Measurements from ENCODE around the gene TPSG1. TPM values are rescaled to one million over a fixed set of nuclear protein-coding genes. Genes with fewer than 3 reads are reported as not detected.
"Not testable (repeated sequence)": the region's sequence is repeated elsewhere in the genome, so short reads cannot be mapped to it uniquely, and the experiment has no call there.

The TPSG1 gene
- total RNA-seq, 1 experiment from 2014 or later: not detected

- no peak overlapping the region for H3K27ac ChIP-seq (ENCODE audit: low read depth, low read length, poor library complexity, severe bottlenecking)
- intact Hi-C loops (cut with micrococcal nuclease; ENCODE audit: unreplicated experiment): no loop called here
- POLR2A ChIA-PET (ENCODE audit: low non-redundant PET): no interaction called here
- TF ChIP-seq CTCF (conservative IDR thresholded peaks at IDR 0.05; ENCODE audit: low read depth, low read length) (no peak), EZH2 (IDR thresholded peaks at IDR 0.05; ENCODE audit: borderline replicate concordance, low read depth, low read length, poor library complexity, severe bottlenecking) (no peak)
- DNase-seq (ENCODE audit: low spot score): no peak
- no peaks in the 10 kb centered on the region for H3K36me3 ChIP-seq (ENCODE audit: insufficient read depth, low read length, poor library complexity, severe bottlenecking)
- CTCF ChIA-PET: no interaction called here
- no peaks in the 10 kb centered on the region for H3K9me3 ChIP-seq (ENCODE audit: low read depth, low read length, poor library complexity, severe bottlenecking)
- peaks cover 10% of the 10 kb centered on the region for H3K4me1 ChIP-seq (ENCODE audit: insufficient read depth, low read length, poor library complexity, severe bottlenecking)
- H3K4me3 ChIP-seq (ENCODE audit: low read depth, low read length, poor library complexity, severe bottlenecking): no peak overlapping the region
- H3K27me3 ChIP-seq (replicated peaks; ENCODE audit: insufficient read depth, low read depth, low read length, poor library complexity): no peaks in the 10 kb centered on the region
- BruUV-seq (replicated peaks): no TSS peak
Observed at GRCh38 chr16:1189455-1189854, 35.6 kb downstream of the TPSG1 start.

- ChIA-PET POLR2A (ENCODE audit: low non-redundant PET) (no interaction called here), CTCF (interaction anchor here (0.6 kb wide), 1 partner anchor 431 kb away, joined by 5 read pairs; no protein-coding TSS in a partner anchor)
- peak; percentile 59 for DNase-seq (ENCODE audit: low spot score)
- no peak overlapping the region for H3K4me3 ChIP-seq (ENCODE audit: low read depth, low read length, poor library complexity, severe bottlenecking)
- H3K4me1 ChIP-seq (ENCODE audit: insufficient read depth, low read length, poor library complexity, severe bottlenecking): peaks cover 8% of the 10 kb centered on the region
- TF ChIP-seq EZH2 (IDR thresholded peaks at IDR 0.05; ENCODE audit: borderline replicate concordance, low read depth, low read length, poor library complexity, severe bottlenecking) (no peak), CTCF (conservative IDR thresholded peaks at IDR 0.05; ENCODE audit: low read depth, low read length) (no peak)
- H3K9me3 ChIP-seq (ENCODE audit: low read depth, low read length, poor library complexity, severe bottlenecking): no peaks in the 10 kb centered on the region
- H3K27ac ChIP-seq (ENCODE audit: low read depth, low read length, poor library complexity, severe bottlenecking): no peak overlapping the region
- no peaks in the 10 kb centered on the region for H3K27me3 ChIP-seq (replicated peaks; ENCODE audit: insufficient read depth, low read depth, low read length, poor library complexity)
- no peaks in the 10 kb centered on the region for H3K36me3 ChIP-seq (ENCODE audit: insufficient read depth, low read length, poor library complexity, severe bottlenecking)
- no TSS peak for BruUV-seq (replicated peaks)
- intact Hi-C loops (cut with micrococcal nuclease; ENCODE audit: unreplicated experiment): no loop called here
Observed at GRCh38 chr16:1188432-1189189, 36.5 kb downstream of the TPSG1 start.

GRCh38 chr16:1185460-1186207 is 39.4 kb downstream of the TPSG1 start:
- intact Hi-C loops (cut with micrococcal nuclease; ENCODE audit: unreplicated experiment); H3K27me3 ChIP-seq (replicated peaks; ENCODE audit: insufficient read depth, low read depth, low read length, poor library complexity); POLR2A ChIA-PET (ENCODE audit: low non-redundant PET); H3K27ac ChIP-seq (ENCODE audit: low read depth, low read length, poor library complexity, severe bottlenecking); H3K9me3 ChIP-seq (ENCODE audit: low read depth, low read length, poor library complexity, severe bottlenecking); DNase-seq (ENCODE audit: low spot score); BruUV-seq (replicated peaks); H3K4me3 ChIP-seq (ENCODE audit: low read depth, low read length, poor library complexity, severe bottlenecking); H3K36me3 ChIP-seq (ENCODE audit: insufficient read depth, low read length, poor library complexity, severe bottlenecking); CTCF ChIA-PET; H3K4me1 ChIP-seq (ENCODE audit: insufficient read depth, low read length, poor library complexity, severe bottlenecking): not testable (repeated sequence)

Measured in A673 (cell line).